Measurements from ENCODE around the gene BLACAT1. TPM values are rescaled to one million over a fixed set of nuclear protein-coding genes. Genes with fewer than 3 reads are reported as not detected.

BLACAT1 gene
- total and polyA plus RNA-seq, 7 donors: not detected

- intact Hi-C loops (cut with DNase I): no loop called here
- H3K4me3 ChIP-seq: no peak overlapping the region
- WGBS, 3 donors: 89 to 92% (median 91%) methylated on average over 3 of the region's 3 CpGs
- ATAC-seq (no peak), DNase-seq (no peak)
- peaks cover 0 to 3% (median 0%) of the 10 kb centered on the region in 3 donors for H3K27me3 ChIP-seq (ENCODE audit: insufficient read depth in 3 of 3, low read length in 2 of 3)
- H3K4me1 ChIP-seq: peaks cover 15% of the 10 kb centered on the region
- no peaks in the 10 kb centered on the region for H3K36me3 ChIP-seq (ENCODE audit: insufficient read depth in 1 of 2, low read depth in 1 of 2)
- H3K27ac ChIP-seq: no peak overlapping the region
- no peaks in the 10 kb centered on the region for H3K9me3 ChIP-seq
- TF ChIP-seq, protein P1, sequence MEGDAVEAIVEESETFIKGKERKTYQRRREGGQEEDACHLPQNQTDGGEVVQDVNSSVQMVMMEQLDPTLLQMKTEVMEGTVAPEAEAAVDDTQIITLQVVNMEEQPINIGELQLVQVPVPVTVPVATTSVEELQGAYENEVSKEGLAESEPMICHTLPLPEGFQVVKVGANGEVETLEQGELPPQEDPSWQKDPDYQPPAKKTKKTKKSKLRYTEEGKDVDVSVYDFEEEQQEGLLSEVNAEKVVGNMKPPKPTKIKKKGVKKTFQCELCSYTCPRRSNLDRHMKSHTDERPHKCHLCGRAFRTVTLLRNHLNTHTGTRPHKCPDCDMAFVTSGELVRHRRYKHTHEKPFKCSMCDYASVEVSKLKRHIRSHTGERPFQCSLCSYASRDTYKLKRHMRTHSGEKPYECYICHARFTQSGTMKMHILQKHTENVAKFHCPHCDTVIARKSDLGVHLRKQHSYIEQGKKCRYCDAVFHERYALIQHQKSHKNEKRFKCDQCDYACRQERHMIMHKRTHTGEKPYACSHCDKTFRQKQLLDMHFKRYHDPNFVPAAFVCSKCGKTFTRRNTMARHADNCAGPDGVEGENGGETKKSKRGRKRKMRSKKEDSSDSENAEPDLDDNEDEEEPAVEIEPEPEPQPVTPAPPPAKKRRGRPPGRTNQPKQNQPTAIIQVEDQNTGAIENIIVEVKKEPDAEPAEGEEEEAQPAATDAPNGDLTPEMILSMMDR (IDR thresholded peaks at IDR 0.05): no peak
These were observed 46.4 kb upstream of the BLACAT1 start for GRCh38 chr1:205502111-205502810.

- DNase-seq: peak in 1 of 2 donors; percentile 47
- ATAC-seq: peak; percentile 42 to 68 (median 55)
- no peak overlapping the region for H3K27ac ChIP-seq
- no peak overlapping the region for H3K4me3 ChIP-seq
- peaks cover 8% of the 10 kb centered on the region for H3K4me1 ChIP-seq
- no peaks in the 10 kb centered on the region for H3K9me3 ChIP-seq
- TF ChIP-seq, protein P1 (IDR thresholded peaks at IDR 0.05): no peak
- intact Hi-C loops (cut with DNase I): no loop called here
- H3K36me3 ChIP-seq (ENCODE audit: insufficient read depth in 1 of 2, low read depth in 1 of 2): no peaks in the 10 kb centered on the region
- WGBS, 3 donors: 69 to 78% (median 76%) methylated on average over 9 of the region's 9 CpGs
- H3K27me3 ChIP-seq (ENCODE audit: insufficient read depth in 3 of 3, low read length in 2 of 3): peaks cover 0 to 3% (median 0%) of the 10 kb centered on the region in 3 donors
These were observed 44.7 kb upstream of the BLACAT1 start for GRCh38 chr1:205500240-205501233.

DNA sequence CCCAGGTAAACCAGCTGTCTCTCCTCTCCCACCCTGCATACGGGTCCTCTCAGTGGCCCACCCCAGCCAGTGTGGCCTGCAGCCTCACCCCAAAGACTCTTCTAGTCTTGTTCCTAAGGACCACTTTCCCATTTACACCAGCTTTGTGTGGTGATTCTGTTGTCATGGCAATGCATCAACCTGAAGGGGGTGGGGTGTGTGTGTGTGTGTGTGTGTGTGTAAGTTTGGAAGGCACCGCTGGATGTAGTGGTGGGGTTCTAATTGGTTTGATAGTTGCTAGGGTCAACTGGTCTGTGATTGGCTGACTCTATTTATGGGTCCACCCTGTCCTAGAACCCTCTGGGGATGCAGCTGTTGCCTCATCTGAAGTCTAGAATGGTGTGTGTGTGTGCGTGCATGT, 43.9 kb upstream of the BLACAT1 start:
- H3K27ac ChIP-seq: no peak overlapping the region
- intact Hi-C loops (cut with DNase I): loop anchor here in 1 of 2 donors (10.0 kb wide), 1 partner anchor 1065 kb away; no protein-coding TSS in a partner anchor
- H3K36me3 ChIP-seq (ENCODE audit: insufficient read depth in 1 of 2, low read depth in 1 of 2): no peaks in the 10 kb centered on the region
- H3K4me3 ChIP-seq: no peak overlapping the region
- H3K4me1 ChIP-seq: peaks cover under 1% of the 10 kb centered on the region
- TF ChIP-seq, protein P1 (IDR thresholded peaks at IDR 0.05): no peak
- DNase-seq: no peak
- no peak for ATAC-seq
- H3K9me3 ChIP-seq: no peaks in the 10 kb centered on the region
- WGBS, 3 donors: 64 to 87% (median 82%) methylated on average over 3 of the region's 3 CpGs
- H3K27me3 ChIP-seq (ENCODE audit: insufficient read depth in 3 of 3, low read length in 2 of 3): peaks cover 0 to 3% (median 0%) of the 10 kb centered on the region in 3 donors

- DNase-seq (peak in 1 of 2 donors; percentile 71), ATAC-seq (peak in 2 of 4 donors; percentile 40 to 54)
- Histone ChIP-seq H3K4me1 (peaks cover 13% of the 10 kb centered on the region), H3K27ac (no peak overlapping the region), H3K36me3 (ENCODE audit: insufficient read depth in 1 of 2, low read depth in 1 of 2) (no peaks in the 10 kb centered on the region), H3K27me3 (ENCODE audit: insufficient read depth in 3 of 3, low read length in 2 of 3) (no peaks in the 10 kb centered on the region), H3K9me3 (no peaks in the 10 kb centered on the region), H3K4me3 (no peak overlapping the region)
- intact Hi-C loops (cut with DNase I): loop anchor here in 1 of 2 donors (10.0 kb wide), 1 partner anchor 1067 kb away; no protein-coding TSS in a partner anchor
- TF ChIP-seq, protein P1 (IDR thresholded peaks at IDR 0.05): no peak
- 43 to 77% (median 55%) methylated on average over 7 of the region's 7 CpGs for WGBS, 3 donors
These were observed 41.5 kb upstream of the BLACAT1 start for GRCh38 chr1:205497351-205497750.

Data from psoas muscle (tissue), 8 donors.